HepG2 (cell line): Measurements from ENCODE around the gene ARHGAP22.

ENCODE experiments used
- CERS6 ChIP-seq: sonication (generic); formaldehyde crosslinking; IDR thresholded peaks from 2 replicates; pipeline ENCODE4 v1.5.0; 2020; ENCODE audit warnings: missing genetic modification reagents
- CTCF ChIP-seq: sonication (generic); formaldehyde crosslinking; IDR thresholded peaks from 2 replicates; pipeline ENCODE4 v1.5.0; 2020; ENCODE audit warnings: mild to moderate bottlenecking, missing genetic modification reagents, moderate library complexity
- GABPA ChIP-seq, 2 experiments: IDR thresholded peaks; 2 replicates each; pipeline ENCODE4 v1.6.1; 2011 to 2016; ENCODE audit warnings: low read depth in 2 of 2, low read length in 1 of 2, missing biosample characterization in 1 of 2, missing genetic modification characterization in 1 of 2
- IRF9 ChIP-seq: sonication (generic); formaldehyde crosslinking; IDR thresholded peaks from 2 replicates; pipeline ENCODE4 v1.8.0; 2022; ENCODE audit warnings: missing genetic modification reagents, mild to moderate bottlenecking, borderline replicate concordance
- NR3C1 ChIP-seq: sonication (generic); formaldehyde crosslinking; IDR thresholded peaks from 2 replicates; pipeline ENCODE4 v1.4.0; 2020; ENCODE audit warnings: missing genetic modification reagents
- POLR2A ChIP-seq, 2 experiments: IDR thresholded peaks; 2 replicates each; pipeline ENCODE4 v1.6.1; 2011; ENCODE audit warnings: low read depth in 2 of 2, low read length in 2 of 2, mild to moderate bottlenecking in 1 of 2, moderate library complexity in 1 of 2; ENCODE audit not compliant: insufficient read depth in 1 of 2
- SETDB1 ChIP-seq: sonication (generic); formaldehyde crosslinking; IDR thresholded peaks from 2 replicates; pipeline ENCODE4 v1.5.1; 2020; ENCODE audit warnings: missing genetic modification reagents, mild to moderate bottlenecking, borderline replicate concordance
- ZGPAT ChIP-seq: IDR thresholded peaks from 2 replicates; pipeline ENCODE4 v1.6.1; 2016; ENCODE audit warnings: mild to moderate bottlenecking
- ZNF280B ChIP-seq: sonication (generic); formaldehyde crosslinking; IDR thresholded peaks from 2 replicates; pipeline ENCODE4 v1.5.0; 2020; ENCODE audit warnings: missing genetic modification reagents, mild to moderate bottlenecking, borderline replicate concordance
- ZNF790 ChIP-seq: sonication (generic); formaldehyde crosslinking; IDR thresholded peaks from 2 replicates; pipeline ENCODE4 v1.8.0; 2022; ENCODE audit warnings: missing genetic modification reagents, mild to moderate bottlenecking, borderline replicate concordance

- TF ChIP-seq ZNF790 (CRISPR knock-in tag), result no peak
- no peak for TF ChIP-seq CERS6 (CRISPR knock-in tag)
- no peak for TF ChIP-seq ZGPAT (CRISPR knock-in tag)
- no peak for TF ChIP-seq GABPA (IDR thresholded peaks at IDR 0.05; ENCODE audit: low read depth, low read length)
- TF ChIP-seq GABPA (CRISPR knock-in tag; IDR thresholded peaks at IDR 0.05; ENCODE audit: low read depth), result no peak
- TF ChIP-seq NR3C1 (CRISPR knock-in tag), result no peak
- TF ChIP-seq IRF9, result no peak
- TF ChIP-seq CTCF, result no peak
- no peak for TF ChIP-seq POLR2A (IDR thresholded peaks at IDR 0.05; ENCODE audit: insufficient read depth in 1 of 2, low read depth in 2 of 2, low read length in 2 of 2)
- no peak for TF ChIP-seq SETDB1 (CRISPR knock-in tag)
- no peak for TF ChIP-seq ZNF280B (CRISPR knock-in tag)
Observed at GRCh38 chr10:48626986-48627731, 22.3 kb upstream of the ARHGAP22 start.
